ENCODE results near the gene ZDHHC5. TPM values are rescaled to one million over a fixed set of nuclear protein-coding genes. Genes with fewer than 3 reads are reported as not detected.

ZDHHC5 gene
- total RNA-seq, 4 donors from 2014 or later, result 34.0 to 49.2 (median 46.2) TPM

- no peaks in the 10 kb centered on the region for H3K4me1 ChIP-seq
- no peaks in the 10 kb centered on the region for H3K9me3 ChIP-seq
- H3K4me3 ChIP-seq, result no peak overlapping the region
- TF ChIP-seq, protein P1, sequence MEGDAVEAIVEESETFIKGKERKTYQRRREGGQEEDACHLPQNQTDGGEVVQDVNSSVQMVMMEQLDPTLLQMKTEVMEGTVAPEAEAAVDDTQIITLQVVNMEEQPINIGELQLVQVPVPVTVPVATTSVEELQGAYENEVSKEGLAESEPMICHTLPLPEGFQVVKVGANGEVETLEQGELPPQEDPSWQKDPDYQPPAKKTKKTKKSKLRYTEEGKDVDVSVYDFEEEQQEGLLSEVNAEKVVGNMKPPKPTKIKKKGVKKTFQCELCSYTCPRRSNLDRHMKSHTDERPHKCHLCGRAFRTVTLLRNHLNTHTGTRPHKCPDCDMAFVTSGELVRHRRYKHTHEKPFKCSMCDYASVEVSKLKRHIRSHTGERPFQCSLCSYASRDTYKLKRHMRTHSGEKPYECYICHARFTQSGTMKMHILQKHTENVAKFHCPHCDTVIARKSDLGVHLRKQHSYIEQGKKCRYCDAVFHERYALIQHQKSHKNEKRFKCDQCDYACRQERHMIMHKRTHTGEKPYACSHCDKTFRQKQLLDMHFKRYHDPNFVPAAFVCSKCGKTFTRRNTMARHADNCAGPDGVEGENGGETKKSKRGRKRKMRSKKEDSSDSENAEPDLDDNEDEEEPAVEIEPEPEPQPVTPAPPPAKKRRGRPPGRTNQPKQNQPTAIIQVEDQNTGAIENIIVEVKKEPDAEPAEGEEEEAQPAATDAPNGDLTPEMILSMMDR (IDR thresholded peaks at IDR 0.05 in 4 of 5, conservative IDR thresholded peaks at IDR 0.05 in 1 of 5), result no peak
- TF ChIP-seq POLR2A (IDR thresholded peaks at IDR 0.05), result no peak
- no peak for DNase-seq
- intact Hi-C loops (cut with DNase I; ENCODE audit: low total_unique reads), result no loop called here
- H3K27ac ChIP-seq, result no peak overlapping the region
- no peaks in the 10 kb centered on the region for H3K36me3 ChIP-seq
- H3K27me3 ChIP-seq, result no peaks in the 10 kb centered on the region
- in situ Hi-C loops (cut with MboI; ENCODE audit: low sequenced_read_pairs in 4 of 4), result no loop called here
- no peak for ATAC-seq
Measured at GRCh38 chr11:57622263-57622662, 45.7 kb upstream of the ZDHHC5 start.

DNA sequence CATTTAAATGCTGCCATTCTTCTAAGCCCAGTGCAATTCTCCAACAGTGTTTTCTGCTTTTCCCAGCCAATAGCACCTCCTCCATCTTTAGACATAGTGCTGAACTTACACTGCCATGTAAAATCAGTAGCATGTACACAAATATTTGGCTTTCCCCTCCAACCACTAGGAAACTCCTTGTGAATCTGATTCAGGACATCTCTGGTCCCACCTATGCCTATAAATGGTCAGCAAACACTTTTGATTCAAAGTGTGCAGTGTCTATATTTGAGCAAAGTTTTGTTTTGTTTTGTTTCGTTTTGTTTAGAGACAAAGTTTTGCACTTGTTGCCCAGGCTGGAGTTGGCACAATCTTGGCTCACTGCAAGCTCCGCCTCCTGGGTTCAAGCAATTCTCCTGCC is 43.0 kb upstream of the ZDHHC5 start:
- DNase-seq, result no peak
- intact Hi-C loops (cut with DNase I; ENCODE audit: low total_unique reads), result no loop called here
- Histone ChIP-seq H3K4me1 (no peaks in the 10 kb centered on the region), H3K36me3 (no peaks in the 10 kb centered on the region), H3K27ac (no peak overlapping the region), H3K4me3 (no peak overlapping the region), H3K9me3 (no peaks in the 10 kb centered on the region), H3K27me3 (no peaks in the 10 kb centered on the region)
- in situ Hi-C loops (cut with MboI; ENCODE audit: low sequenced_read_pairs in 4 of 4), result loop anchor here in 1 of 4 donors (25.0 kb wide), 2 partner anchors 163 to 288 kb away; partner anchors contain the start of genes P2RX3, RTN4RL2 and SSRP1
- no peak for TF ChIP-seq POLR2A (IDR thresholded peaks at IDR 0.05)
- ATAC-seq, result no peak

GRCh38 chr11:57626895-57627294 is 41.0 kb upstream of the ZDHHC5 start:
- Histone ChIP-seq H3K36me3 (no peaks in the 10 kb centered on the region), H3K27me3 (no peaks in the 10 kb centered on the region), H3K9me3 (no peaks in the 10 kb centered on the region), H3K27ac (no peak overlapping the region), H3K4me3 (no peak overlapping the region), H3K4me1 (no peaks in the 10 kb centered on the region)
- TF ChIP-seq, protein P1 (IDR thresholded peaks at IDR 0.05 in 4 of 5, conservative IDR thresholded peaks at IDR 0.05 in 1 of 5), result no peak
- no peak for TF ChIP-seq POLR2A (IDR thresholded peaks at IDR 0.05)
- intact Hi-C loops (cut with DNase I; ENCODE audit: low total_unique reads) (no loop called here), in situ Hi-C loops (cut with MboI; ENCODE audit: low sequenced_read_pairs in 4 of 4) (loop anchor here in 1 of 4 donors (25.0 kb wide), 2 partner anchors 165 to 290 kb away; partner anchors contain the start of genes P2RX3, RTN4RL2 and SSRP1)
- ATAC-seq, result no peak
- no peak for DNase-seq

- H3K27me3 ChIP-seq, result no peaks in the 10 kb centered on the region
- no peaks in the 10 kb centered on the region for H3K9me3 ChIP-seq
- ATAC-seq, result no peak
- no peaks in the 10 kb centered on the region for H3K36me3 ChIP-seq
- intact Hi-C loops (cut with DNase I; ENCODE audit: low total_unique reads), result no loop called here
- H3K27ac ChIP-seq, result no peak overlapping the region
- no peak overlapping the region for H3K4me3 ChIP-seq
- no peaks in the 10 kb centered on the region for H3K4me1 ChIP-seq
- in situ Hi-C loops (cut with MboI; ENCODE audit: low sequenced_read_pairs in 4 of 4), result loop anchor here in 1 of 4 donors (25.0 kb wide), 2 partner anchors 168 to 293 kb away; partner anchors contain the start of genes P2RX3, RTN4RL2 and SSRP1
- no peak for TF ChIP-seq POLR2A (IDR thresholded peaks at IDR 0.05)
- TF ChIP-seq, protein P1 (IDR thresholded peaks at IDR 0.05 in 4 of 5, conservative IDR thresholded peaks at IDR 0.05 in 1 of 5), result no peak
- DNase-seq, result no peak
Measured at GRCh38 chr11:57630171-57630570, 37.7 kb upstream of the ZDHHC5 start.

GRCh38 chr11:57632116-57632515 is 35.8 kb upstream of the ZDHHC5 start:
- TF ChIP-seq, protein P1 (IDR thresholded peaks at IDR 0.05 in 4 of 5, conservative IDR thresholded peaks at IDR 0.05 in 1 of 5), result no peak
- no peak for TF ChIP-seq POLR2A (IDR thresholded peaks at IDR 0.05)
- H3K27me3 ChIP-seq, result peaks cover 0 to 6% (median 0%) of the 10 kb centered on the region in 3 donors
- H3K27ac ChIP-seq, result no peak overlapping the region
- H3K4me3 ChIP-seq, result no peak overlapping the region
- H3K36me3 ChIP-seq, result no peaks in the 10 kb centered on the region
- intact Hi-C loops (cut with DNase I; ENCODE audit: low total_unique reads), result no loop called here
- DNase-seq, result no peak
- no peaks in the 10 kb centered on the region for H3K4me1 ChIP-seq
- in situ Hi-C loops (cut with MboI; ENCODE audit: low sequenced_read_pairs in 4 of 4), result loop anchor here in 1 of 4 donors (25.0 kb wide), 2 partner anchors 170 to 295 kb away; partner anchors contain the start of genes P2RX3, RTN4RL2 and SSRP1
- H3K9me3 ChIP-seq, result no peaks in the 10 kb centered on the region
- no peak for ATAC-seq
